DMS114 treated with DMSO at 0.1 percent for 48 hours (cell line): ENCODE measurements around the gene KCNE1.
"Not testable (repeated sequence)": the region's sequence is repeated elsewhere in the genome, so short reads cannot be mapped to it uniquely, and the experiment has no call there.

Experiments
- DNase-seq: peaks from one replicate; lab custom pipeline; 2025; ENCODE audit not compliant: unreplicated experiment; lab: John Stamatoyannopoulos, UW

KCNE1 gene

GRCh38 chr21:34514576-34515115 is 2.6 kb upstream of the KCNE1 start:
- no peak for DNase-seq

GRCh38 chr21:34513129-34513675 is 1.2 kb upstream of the KCNE1 start:
- DNase-seq: no peak

DNA sequence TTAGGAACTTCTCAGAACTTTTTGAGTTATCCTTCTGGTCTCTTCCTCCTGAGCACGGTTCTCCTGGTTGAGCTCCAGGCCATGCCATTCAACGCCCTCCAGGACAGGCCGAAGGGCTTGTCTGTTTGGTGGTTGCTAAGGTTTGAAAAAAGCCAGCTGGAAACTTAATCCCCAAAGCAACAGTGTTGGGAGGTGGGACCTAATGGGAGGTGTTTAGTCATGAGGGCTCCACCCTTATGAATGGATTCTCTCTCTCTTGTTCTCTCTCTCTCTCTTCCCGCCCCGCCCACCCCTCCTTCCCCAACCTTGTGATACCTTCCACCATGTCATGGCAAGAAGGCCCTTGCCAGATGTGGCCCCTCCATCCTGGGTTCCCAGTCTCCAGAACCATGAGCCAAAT is 829 bp downstream of the KCNE1 start:
- no peak for DNase-seq

- no peak for DNase-seq
These were observed 1.6 kb downstream of the KCNE1 start for GRCh38 chr21:34510148-34511142.

DNA sequence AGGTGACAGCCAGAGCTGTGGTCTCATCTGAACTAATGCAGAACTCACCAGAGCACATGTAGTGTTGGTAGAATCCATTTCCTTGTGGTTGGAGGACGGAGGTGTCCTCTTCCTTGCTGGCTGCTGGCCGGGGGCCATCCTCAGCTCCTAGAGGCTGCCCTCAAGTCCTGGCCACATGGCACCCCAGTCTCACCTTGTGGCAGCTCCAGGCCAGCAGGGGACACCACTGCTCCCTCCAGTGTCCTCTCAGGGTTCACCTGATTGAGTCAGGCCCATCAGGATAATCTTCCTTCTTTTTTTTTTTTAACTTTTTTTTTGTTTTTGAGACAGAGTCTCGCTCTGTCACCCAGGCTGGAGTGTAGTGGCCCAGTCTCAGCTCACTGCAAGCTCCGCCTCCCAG is 2.9 kb downstream of the KCNE1 start:
- DNase-seq: no peak

DNA sequence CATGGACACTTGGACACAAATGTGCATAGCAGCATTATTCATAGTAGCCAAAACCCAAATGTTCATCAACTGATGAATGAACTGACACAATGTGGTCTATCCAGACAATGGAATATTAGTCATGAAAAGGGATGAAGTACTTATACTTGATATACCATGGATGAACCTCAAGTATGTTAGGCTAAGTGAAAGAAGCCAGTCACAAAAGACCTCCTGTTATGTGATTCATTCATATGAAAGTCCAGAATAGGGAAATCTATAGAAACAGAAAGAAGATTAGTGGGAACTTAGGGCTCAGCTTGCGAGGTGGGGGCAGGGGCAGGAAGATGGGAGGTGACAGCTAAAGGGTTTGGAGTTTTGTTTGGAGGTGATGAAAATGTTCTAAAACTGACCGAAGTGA is 7.4 kb downstream of the KCNE1 start:
- DNase-seq: no peak

GRCh38 chr21:34502480-34503106 is 9.4 kb downstream of the KCNE1 start:
- no peak for DNase-seq

DNA sequence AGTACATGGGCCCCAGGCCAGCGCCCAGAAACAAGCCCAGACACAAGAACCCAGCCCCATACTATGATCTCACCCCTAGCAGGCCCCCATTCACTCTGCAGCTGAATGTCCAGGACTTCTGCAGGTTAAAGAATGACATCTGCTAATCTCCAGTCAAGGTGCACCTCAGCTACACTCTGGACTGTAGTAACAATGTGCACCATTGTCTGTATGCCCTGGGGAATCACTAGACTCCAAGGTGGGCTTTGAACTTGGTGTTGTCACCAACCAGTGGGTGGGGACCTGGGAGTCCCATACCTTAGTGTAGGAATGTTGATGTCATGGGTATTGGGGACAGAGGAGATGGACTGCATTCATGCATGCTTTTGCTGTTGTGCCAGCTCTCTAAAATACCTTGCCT is 10.3 kb downstream of the KCNE1 start:
- no peak for DNase-seq

DNA sequence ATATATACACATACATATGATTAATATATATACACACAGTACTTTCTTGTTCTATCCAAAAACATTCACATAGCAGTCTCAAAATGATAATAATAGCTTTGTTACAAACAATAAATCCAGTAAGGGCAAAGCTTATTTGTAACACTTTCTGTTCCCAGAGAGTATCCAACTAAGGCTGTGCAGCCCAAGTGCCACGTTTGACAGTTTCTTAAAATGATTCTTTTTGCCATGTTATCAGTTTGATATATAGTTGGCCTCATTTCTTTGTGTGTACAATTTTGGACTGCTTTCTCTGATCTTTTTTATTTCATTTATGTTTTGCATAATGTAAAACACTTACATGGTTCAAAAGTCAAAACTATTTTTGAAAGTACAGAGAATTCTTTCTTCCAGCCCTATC is 11.8 kb downstream of the KCNE1 start:
- DNase-seq: no peak

- DNase-seq: no peak
These were observed 12.9 kb downstream of the KCNE1 start for GRCh38 chr21:34499116-34499515.

DNA sequence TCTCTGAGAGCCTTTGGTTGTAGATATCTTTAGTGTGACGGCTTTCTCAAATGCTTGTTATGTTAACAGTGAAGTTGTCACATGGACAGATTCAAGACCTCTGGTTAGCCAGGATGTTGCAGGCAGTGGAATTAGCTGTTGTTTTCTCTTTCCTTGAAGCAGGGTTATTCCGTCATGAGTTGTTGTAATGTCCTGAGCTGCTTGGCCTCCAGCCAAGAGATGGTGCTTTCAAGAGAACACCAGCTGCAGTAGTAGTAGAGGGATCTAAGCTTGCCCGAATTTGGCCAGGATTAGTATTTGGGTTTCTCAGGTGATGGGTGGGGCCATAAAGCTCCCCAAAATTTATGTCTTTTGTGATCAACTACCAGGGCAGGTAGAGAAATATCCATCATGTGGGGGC is 13.4 kb downstream of the KCNE1 start:
- no peak for DNase-seq

- not testable (repeated sequence) for DNase-seq
These were observed 28.2 kb downstream of the KCNE1 start for GRCh38 chr21:34483854-34484253.

- DNase-seq: not testable (repeated sequence)
These were observed 28.6 kb downstream of the KCNE1 start for GRCh38 chr21:34483435-34483834.

- not testable (repeated sequence) for DNase-seq
These were observed 44.7 kb downstream of the KCNE1 start for GRCh38 chr21:34467333-34467732.

GRCh38 chr21:34459426-34459825 is 52.6 kb downstream of the KCNE1 start:
- DNase-seq: not testable (repeated sequence)

- DNase-seq: not testable (repeated sequence)
These were observed 53.7 kb downstream of the KCNE1 start for GRCh38 chr21:34458266-34458665.

GRCh38 chr21:34456180-34456579 is 55.8 kb downstream of the KCNE1 start:
- not testable (repeated sequence) for DNase-seq

DNA sequence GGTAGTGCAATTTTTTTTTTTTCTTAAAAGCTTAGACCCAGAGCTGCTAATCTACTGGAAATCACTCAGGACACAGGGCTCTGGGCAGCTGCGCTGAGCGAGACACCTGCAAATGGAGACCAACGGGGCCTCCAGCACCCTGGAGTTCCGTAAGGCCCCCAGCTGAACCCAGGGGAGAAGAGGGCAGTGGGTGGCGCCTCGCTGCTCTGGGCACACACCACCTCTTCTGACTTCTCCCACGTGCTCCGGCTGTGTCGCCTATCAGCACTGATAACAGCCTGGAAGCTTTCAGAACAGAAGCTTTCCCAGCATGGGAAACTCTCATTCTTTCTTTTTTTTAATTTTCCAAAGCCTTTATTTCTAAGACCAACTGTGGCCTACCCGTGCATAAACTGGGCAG is 56.4 kb downstream of the KCNE1 start:
- not testable (repeated sequence) for DNase-seq

DNA sequence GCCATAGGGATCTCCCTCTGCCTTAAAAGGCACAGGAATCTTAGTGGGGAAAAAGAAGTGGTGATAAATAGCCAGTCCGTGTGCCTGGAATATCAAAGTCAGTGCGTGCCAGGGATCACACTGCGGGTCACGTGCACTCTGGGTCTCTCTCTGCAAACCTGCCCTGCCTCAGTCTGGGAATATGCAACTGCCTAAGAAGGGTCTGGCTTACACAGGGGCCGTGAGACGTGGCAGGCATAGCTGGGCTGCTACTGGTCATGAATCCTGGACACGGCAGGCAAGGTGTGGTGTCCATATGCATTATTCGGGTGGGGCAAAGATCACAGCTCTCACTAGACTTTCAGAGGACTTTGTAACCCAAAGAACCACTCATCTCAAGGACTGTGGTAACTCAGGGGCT is 65.0 kb downstream of the KCNE1 start:
- not testable (repeated sequence) for DNase-seq

DNA sequence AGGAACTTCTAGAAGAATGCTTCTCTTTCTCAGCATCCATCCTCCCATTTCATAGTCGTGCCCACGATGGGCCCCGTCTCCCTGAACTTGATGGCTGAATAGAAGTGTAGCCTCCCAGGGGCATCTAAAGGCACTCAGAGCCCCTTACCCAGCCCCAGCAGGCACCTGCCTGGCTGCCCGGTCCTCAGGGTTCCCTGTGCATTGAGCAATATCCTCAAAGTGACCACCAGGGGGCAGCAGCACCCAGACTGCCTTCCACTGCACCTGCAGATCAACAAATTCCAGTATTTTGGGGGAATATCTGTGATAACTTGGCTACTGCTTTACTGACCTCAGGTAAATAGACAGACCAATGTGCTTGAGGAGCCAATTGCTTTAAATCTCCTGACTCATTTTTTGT is 68.5 kb downstream of the KCNE1 start:
- not testable (repeated sequence) for DNase-seq

GRCh38 chr21:34429710-34430109 is 82.3 kb downstream of the KCNE1 start:
- not testable (repeated sequence) for DNase-seq

- DNase-seq: not testable (repeated sequence)
These were observed 83.6 kb downstream of the KCNE1 start for GRCh38 chr21:34428441-34428840.
